ENCODE measurements around the gene TFDP2. TPM values are rescaled to one million over a fixed set of nuclear protein-coding genes. Genes with fewer than 3 reads are reported as not detected.
"Not testable (repeated sequence)": the region's sequence is repeated elsewhere in the genome, so short reads cannot be mapped to it uniquely, and the experiment has no call there.

The TFDP2 gene
- total RNA-seq, 4 donors from 2014 or later = 38.0 to 95.4 (median 65.4) TPM

- no peak for DNase-seq
- TF ChIP-seq CTCF (IDR thresholded peaks at IDR 0.05) = no peak
- no peak for TF ChIP-seq POLR2A (IDR thresholded peaks at IDR 0.05)
- Histone ChIP-seq H3K36me3 (no peaks in the 10 kb centered on the region), H3K27ac (no peak overlapping the region), H3K9me3 (no peaks in the 10 kb centered on the region), H3K4me3 (no peak overlapping the region), H3K4me1 (no peaks in the 10 kb centered on the region), H3K27me3 (no peaks in the 10 kb centered on the region)
Measured at GRCh38 chr3:142013326-142013980, 135.9 kb downstream of the TFDP2 start.

GRCh38 chr3:142009029-142009428, 140.3 kb downstream of the TFDP2 start:
- TF ChIP-seq POLR2A (IDR thresholded peaks at IDR 0.05) = no peak
- TF ChIP-seq CTCF (IDR thresholded peaks at IDR 0.05) = no peak
- Histone ChIP-seq H3K36me3 (no peaks in the 10 kb centered on the region), H3K9me3 (no peaks in the 10 kb centered on the region), H3K4me1 (no peaks in the 10 kb centered on the region), H3K27ac (no peak overlapping the region), H3K27me3 (no peaks in the 10 kb centered on the region), H3K4me3 (no peak overlapping the region)
- no peak for DNase-seq

- Histone ChIP-seq H3K4me3 (no peak overlapping the region), H3K27me3 (no peaks in the 10 kb centered on the region), H3K36me3 (no peaks in the 10 kb centered on the region), H3K4me1 (no peaks in the 10 kb centered on the region), H3K9me3 (no peaks in the 10 kb centered on the region), H3K27ac (no peak overlapping the region)
- DNase-seq = no peak
- no peak for TF ChIP-seq CTCF (IDR thresholded peaks at IDR 0.05)
Measured at GRCh38 chr3:142007710-142008399, 141.5 kb downstream of the TFDP2 start.

- H3K36me3 ChIP-seq, H3K9me3 ChIP-seq, H3K4me1 ChIP-seq, H3K27me3 ChIP-seq, H3K27ac ChIP-seq, DNase-seq, H3K4me3 ChIP-seq: not testable (repeated sequence)
Measured at GRCh38 chr3:142004957-142005356, 144.4 kb downstream of the TFDP2 start.

GRCh38 chr3:142004025-142004424, 145.3 kb downstream of the TFDP2 start:
- Histone ChIP-seq H3K4me3 (no peak overlapping the region), H3K4me1 (no peaks in the 10 kb centered on the region), H3K36me3 (no peaks in the 10 kb centered on the region), H3K27me3 (no peaks in the 10 kb centered on the region), H3K27ac (no peak overlapping the region), H3K9me3 (no peaks in the 10 kb centered on the region)
- no peak for TF ChIP-seq CTCF (IDR thresholded peaks at IDR 0.05)
- no peak for TF ChIP-seq POLR2A (IDR thresholded peaks at IDR 0.05)
- no peak for DNase-seq

DNA sequence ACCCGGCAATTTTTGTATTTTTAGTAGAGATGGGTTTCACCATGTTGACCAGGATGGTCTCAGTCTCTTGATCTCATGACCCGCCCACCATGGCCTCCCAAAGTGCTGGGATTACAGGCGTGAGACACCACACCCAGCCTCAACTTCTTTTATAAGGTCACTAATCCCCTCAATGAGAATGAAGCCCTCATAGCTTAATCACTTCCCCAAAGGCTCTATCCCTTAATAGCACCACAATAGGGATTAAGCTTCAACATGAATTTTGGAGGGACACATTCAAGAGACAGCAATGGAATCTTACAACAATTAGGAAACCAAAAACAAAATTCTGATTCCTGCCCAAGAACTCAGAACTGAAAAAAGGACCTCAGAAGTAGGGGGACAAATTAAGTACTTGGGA, 146.1 kb downstream of the TFDP2 start:
- H3K36me3 ChIP-seq = no peaks in the 10 kb centered on the region
- TF ChIP-seq CTCF (IDR thresholded peaks at IDR 0.05) (no peak), POLR2A (IDR thresholded peaks at IDR 0.05) (no peak)
- H3K9me3 ChIP-seq = no peaks in the 10 kb centered on the region
- H3K4me3 ChIP-seq = no peak overlapping the region
- H3K27ac ChIP-seq = no peak overlapping the region
- no peaks in the 10 kb centered on the region for H3K4me1 ChIP-seq
- DNase-seq = no peak
- H3K27me3 ChIP-seq = no peaks in the 10 kb centered on the region
